Sigmoid colon (tissue), 7 donors: ENCODE data around the gene NRP2. TPM values are rescaled to one million over a fixed set of nuclear protein-coding genes. Genes with fewer than 3 reads are reported as not detected.

Experiments
- DNase-seq: peaks from one replicate; pipeline ENCODE4 v3.0.0-alpha.2; 2019
- H3K27ac ChIP-seq, 4 donors: fragments of 200-600 bp; sonication (generic); one replicate each; pipeline ENCODE4 v1.5.1; 2016 to 2019; ENCODE audit warnings: mild to moderate bottlenecking in 1 of 4
- H3K27me3 ChIP-seq, 3 donors: fragments of 200-600 bp; sonication (generic); one replicate each; pipeline ENCODE4 v1.5.1; 2019; ENCODE audit warnings: mild to moderate bottlenecking in 1 of 3
- H3K36me3 ChIP-seq, 4 donors: fragments of 200-600 bp; sonication (generic); one replicate each; pipeline ENCODE4 v1.5.1; 2016 to 2019
- H3K4me1 ChIP-seq, 4 donors: fragments of 200-600 bp; sonication (generic); one replicate each; pipeline ENCODE4 v1.5.1; 2017 to 2019
- H3K4me3 ChIP-seq, 4 donors: fragments of 200-600 bp; sonication (generic); one replicate each; pipeline ENCODE4 v1.5.1; 2017 to 2019; ENCODE audit warnings: mild to moderate bottlenecking in 2 of 4, moderate library complexity in 1 of 4
- H3K9me3 ChIP-seq, 4 donors: fragments of 200-600 bp in 3 of 4; sonication (generic) in 3 of 4; one replicate each; pipeline versions ENCODE4 v1.5.1 to v1.6.1; 2013 to 2019
- CTCF ChIP-seq, 4 experiments: fragments of 450-650 bp in 3 of 4; fragments of 200-600 bp in 1 of 4; IDR thresholded peaks; one replicate each; pipeline ENCODE4 v1.5.1; 2016 to 2019; ENCODE audit warnings: antibody characterized with exemption in 4 of 4, mild to moderate bottlenecking in 3 of 4, moderate library complexity in 2 of 4
- EP300 ChIP-seq, 4 donors: sonication (generic); formaldehyde crosslinking; IDR thresholded peaks; one replicate each; pipeline ENCODE4 v1.6.1; 2017; ENCODE audit warnings: antibody characterized with exemption in 4 of 4
- POLR2A ChIP-seq, 2 donors: fragments of 450-650 bp; IDR thresholded peaks; one replicate each; pipeline ENCODE4 v1.6.1; 2016; ENCODE audit warnings: antibody characterized with exemption in 2 of 2, mild to moderate bottlenecking in 2 of 2, moderate library complexity in 2 of 2
- POLR2AphosphoS5 ChIP-seq, 4 donors: sonication (generic); formaldehyde crosslinking; IDR thresholded peaks; one replicate each; pipeline ENCODE4 v1.6.1; 2017; ENCODE audit warnings: antibody characterized with exemption in 4 of 4
- WGBS, 2 donors: extraction: QIAGEN DNeasy Blood & Tissue Kit; methylation state at CpG; one replicate each; pipeline ENCODE4 v1.1.7; 2013; 5-methylcytosine and 5-hydroxymethylcytosine counted together
- intact Hi-C: fragments of 100-400 bp; cut with DNase I; formaldehyde crosslinking; loops from one replicate; pipeline ENCODE4 v1.15.1; 2023
- polyA plus RNA-seq, 3 donors: library from polyadenylated mRNA; stranded (reverse); fragments of 200-250 nt; gene quantifications; one replicate each; pipeline ENCODE4 v1.2.3, GENCODE V29; 2013
- total RNA-seq, 4 donors: library from RNA; depleted of rRNA; stranded (reverse); fragments of >200 nt; gene quantifications; one replicate each; pipeline ENCODE4 v1.1.0, GENCODE V29; 2016
- donor health status: healthy with polysubstance abuse.
- donor health status: Bipolar disorder and iron deficiency.
- donor health status: healthy.

Gene NRP2
- total and polyA plus RNA-seq, 7 donors: 2.5 to 348 (median 207) TPM

GRCh38 chr2:205754924-205755321 lies 72.6 kb downstream of the NRP2 start:
- Histone ChIP-seq H3K9me3 (no peaks in the 10 kb centered on the region), H3K27ac (peak overlapping the region; percentile 86 to 99 (median 94)), H3K36me3 (peaks cover 11 to 74% (median 31%) of the 10 kb centered on the region in 4 donors), H3K4me1 (peaks cover 0 to 100% (median 98%) of the 10 kb centered on the region in 4 donors), H3K27me3 (no peaks in the 10 kb centered on the region), H3K4me3 (no peak overlapping the region)
- intact Hi-C loops: no loop called here
- TF ChIP-seq POLR2A (IDR thresholded peaks at IDR 0.05) (no peak), POLR2AphosphoS5 (IDR thresholded peaks at IDR 0.05) (no peak), CTCF (IDR thresholded peaks at IDR 0.05) (no peak), EP300 (IDR thresholded peaks at IDR 0.05) (no peak)
- WGBS, 2 donors: 41 to 49% methylated on average over 5 of the region's 5 CpGs
- peak; percentile 67 for DNase-seq

- Histone ChIP-seq H3K9me3 (no peaks in the 10 kb centered on the region), H3K27ac (peak overlapping the region; percentile 86 to 99 (median 94)), H3K36me3 (peaks cover 8 to 74% (median 30%) of the 10 kb centered on the region in 4 donors), H3K27me3 (no peaks in the 10 kb centered on the region), H3K4me3 (no peak overlapping the region), H3K4me1 (peaks cover 0 to 100% (median 99%) of the 10 kb centered on the region in 4 donors)
- TF ChIP-seq EP300 (IDR thresholded peaks at IDR 0.05): no peak
- no peak for TF ChIP-seq POLR2AphosphoS5 (IDR thresholded peaks at IDR 0.05)
- TF ChIP-seq POLR2A (IDR thresholded peaks at IDR 0.05): no peak
- no peak for TF ChIP-seq CTCF (IDR thresholded peaks at IDR 0.05)
- 83 to 92% methylated on average over 3 of the region's 3 CpGs for WGBS, 2 donors
- no peak for DNase-seq
- intact Hi-C loops: no loop called here
Measured at GRCh38 chr2:205755923-205756322, 73.6 kb downstream of the NRP2 start.

- no peak for DNase-seq
- Histone ChIP-seq H3K4me3 (no peak overlapping the region), H3K9me3 (no peaks in the 10 kb centered on the region), H3K36me3 (peaks cover 12 to 73% (median 29%) of the 10 kb centered on the region in 4 donors), H3K27ac (peak overlapping the region; percentile 86 to 99 (median 94)), H3K4me1 (peaks cover 0 to 100% (median 91%) of the 10 kb centered on the region in 4 donors), H3K27me3 (no peaks in the 10 kb centered on the region)
- intact Hi-C loops: no loop called here
- TF ChIP-seq POLR2AphosphoS5 (IDR thresholded peaks at IDR 0.05): no peak
- TF ChIP-seq EP300 (IDR thresholded peaks at IDR 0.05): no peak
- TF ChIP-seq CTCF (IDR thresholded peaks at IDR 0.05): no peak
- TF ChIP-seq POLR2A (IDR thresholded peaks at IDR 0.05): no peak
- WGBS, 2 donors: 94 to 97% methylated on average over 4 of the region's 4 CpGs
Measured at GRCh38 chr2:205757271-205757670, 75.0 kb downstream of the NRP2 start.

GRCh38 chr2:205758051-205758450 lies 75.8 kb downstream of the NRP2 start:
- no peaks in the 10 kb centered on the region for H3K27me3 ChIP-seq
- H3K4me3 ChIP-seq: no peak overlapping the region
- DNase-seq: peak; percentile 72
- H3K4me1 ChIP-seq: peaks cover 0 to 100% (median 90%) of the 10 kb centered on the region in 4 donors
- intact Hi-C loops: loop anchor here (2.0 kb wide), 1 partner anchor 69 kb away; no protein-coding TSS in a partner anchor
- 75 to 80% methylated on average over 4 of the region's 4 CpGs for WGBS, 2 donors
- peaks cover 13 to 73% (median 24%) of the 10 kb centered on the region in 4 donors for H3K36me3 ChIP-seq
- H3K27ac ChIP-seq: peak overlapping the region; percentile 86 to 99 (median 94)
- TF ChIP-seq EP300 (IDR thresholded peaks at IDR 0.05): peak in 2 of 4 donors; percentile 9 to 34
- TF ChIP-seq POLR2AphosphoS5 (IDR thresholded peaks at IDR 0.05): peak; percentile 42 to 73 (median 68)
- no peak for TF ChIP-seq POLR2A (IDR thresholded peaks at IDR 0.05)
- no peak for TF ChIP-seq CTCF (IDR thresholded peaks at IDR 0.05)
- no peaks in the 10 kb centered on the region for H3K9me3 ChIP-seq

- Histone ChIP-seq H3K27me3 (no peaks in the 10 kb centered on the region), H3K9me3 (no peaks in the 10 kb centered on the region), H3K4me3 (no peak overlapping the region), H3K27ac (peak overlapping the region; percentile 86 to 99 (median 94)), H3K4me1 (peaks cover 0 to 100% (median 90%) of the 10 kb centered on the region in 4 donors), H3K36me3 (peaks cover 8 to 71% (median 19%) of the 10 kb centered on the region in 4 donors)
- intact Hi-C loops: loop anchor here (2.0 kb wide), 1 partner anchor 70 kb away; no protein-coding TSS in a partner anchor
- DNase-seq: no peak
- TF ChIP-seq CTCF (IDR thresholded peaks at IDR 0.05) (no peak), POLR2AphosphoS5 (IDR thresholded peaks at IDR 0.05) (no peak), POLR2A (IDR thresholded peaks at IDR 0.05) (no peak), EP300 (IDR thresholded peaks at IDR 0.05) (no peak)
- 88 to 89% methylated on average over 5 of the region's 5 CpGs for WGBS, 2 donors
Measured at GRCh38 chr2:205758500-205758899, 76.2 kb downstream of the NRP2 start.
